HG03175 (cell line): ENCODE measurements around the gene LNPEP.
"Not testable (repeated sequence)": the region's sequence is repeated elsewhere in the genome, so short reads cannot be mapped to it uniquely, and the experiment has no call there.

Experiments
- ATAC-seq: cut with Tn5 transposase; IDR thresholded peaks from one replicate; pipeline ENCODE4 v1.9.1; 2021; ENCODE audit warnings: mild to moderate bottlenecking, moderate library complexity; ENCODE audit not compliant: unreplicated experiment

The LNPEP gene

GRCh38 chr5:97046270-97046982 lies 110.5 kb downstream of the LNPEP start:
- no peak for ATAC-seq

DNA sequence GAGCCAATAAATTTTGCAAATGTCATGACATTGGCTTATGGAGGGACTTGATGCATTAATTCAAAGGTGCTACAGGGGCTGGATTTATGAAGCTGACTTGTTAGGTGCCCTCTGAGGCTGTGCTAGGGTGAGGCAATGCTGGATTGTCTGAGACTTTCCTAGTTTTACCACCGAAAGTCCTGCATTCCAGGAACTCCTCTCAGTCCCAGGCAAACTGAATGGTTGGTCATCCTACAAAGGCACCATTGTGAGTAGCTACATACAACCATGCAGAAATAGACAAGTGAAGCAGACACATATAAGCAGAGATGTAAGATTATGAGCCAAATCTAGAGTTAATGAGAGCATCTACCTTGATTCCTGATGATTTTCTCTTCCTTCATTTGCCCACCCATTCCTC lies 111.2 kb downstream of the LNPEP start:
- ATAC-seq: no peak

GRCh38 chr5:97049175-97049574 lies 113.3 kb downstream of the LNPEP start:
- no peak for ATAC-seq

DNA sequence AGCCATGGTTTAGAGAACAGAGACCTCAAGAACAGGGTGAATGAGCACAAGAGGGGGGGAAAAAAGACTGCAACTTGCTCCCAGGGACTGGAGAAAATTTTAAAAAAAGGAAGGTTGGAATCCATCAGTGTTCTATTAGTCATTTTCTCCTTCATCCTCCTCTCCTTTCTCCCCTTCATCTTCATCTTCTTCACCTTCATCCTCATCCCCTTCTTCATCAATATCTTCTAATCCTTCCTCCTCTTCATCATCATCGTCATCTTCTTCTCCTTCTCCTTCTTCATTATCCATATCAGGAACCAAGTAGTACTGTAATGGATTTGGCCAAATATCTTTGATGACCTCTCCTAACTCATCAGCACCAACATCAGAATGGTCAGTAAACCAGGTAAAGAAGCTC lies 120.4 kb downstream of the LNPEP start:
- ATAC-seq: no peak

DNA sequence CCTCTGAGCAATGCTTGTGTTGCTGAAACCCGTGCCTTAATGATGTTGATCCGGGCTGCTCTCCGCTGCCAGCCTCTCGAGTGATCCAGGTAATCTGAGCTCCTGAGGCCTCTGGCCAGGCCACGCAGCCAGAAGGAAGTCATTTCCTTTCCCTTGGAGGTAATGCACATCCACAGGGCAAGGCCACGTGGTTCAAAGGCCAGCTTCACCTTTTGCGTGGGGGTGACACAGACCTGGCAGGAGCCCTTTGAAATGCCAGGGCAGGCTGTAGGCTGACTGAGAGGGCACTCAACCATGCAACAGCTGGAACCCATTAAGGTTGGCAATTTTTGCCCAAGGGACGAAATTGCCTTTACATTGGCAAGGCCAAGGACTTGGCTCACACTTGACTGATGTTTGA lies 126.2 kb downstream of the LNPEP start:
- ATAC-seq: no peak

DNA sequence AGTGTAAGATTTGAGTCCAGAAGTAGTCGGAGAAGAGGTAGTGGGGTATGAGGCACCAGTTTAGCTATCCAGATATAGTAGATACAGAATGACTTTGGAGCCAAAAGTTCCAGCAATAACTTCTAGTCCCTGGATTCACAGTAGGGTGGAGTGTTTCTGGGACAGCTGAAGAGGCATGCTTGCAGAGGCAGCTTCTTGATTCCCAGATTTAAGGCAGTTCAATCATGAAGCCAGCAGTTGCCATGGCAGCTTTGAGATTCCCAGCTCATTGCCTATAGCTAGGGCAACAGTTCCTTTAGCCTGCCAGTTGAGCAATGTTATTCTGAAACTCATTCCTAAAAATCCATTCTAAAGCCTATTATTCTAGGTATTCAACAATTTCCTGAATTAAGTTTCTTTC lies 127.4 kb downstream of the LNPEP start:
- ATAC-seq: no peak

DNA sequence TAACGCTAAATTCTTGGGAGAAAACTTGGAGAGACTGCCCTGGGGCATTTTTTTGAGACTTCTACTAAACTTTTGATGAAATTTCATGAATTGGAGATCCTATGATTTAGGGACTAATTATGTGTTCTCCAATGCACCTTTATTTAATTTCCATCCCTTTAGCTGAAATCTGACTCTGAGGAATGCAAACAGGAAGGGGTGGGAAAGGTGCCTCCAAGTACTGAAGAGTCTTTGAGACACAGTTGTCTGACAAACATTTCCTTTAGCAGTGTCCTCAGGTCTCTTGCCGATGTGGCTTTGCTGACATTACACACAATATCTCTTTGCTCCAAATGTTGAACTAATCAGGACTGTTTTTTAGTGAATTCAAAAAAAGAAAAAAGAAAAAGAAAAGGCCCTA lies 129.6 kb downstream of the LNPEP start:
- ATAC-seq: no peak

DNA sequence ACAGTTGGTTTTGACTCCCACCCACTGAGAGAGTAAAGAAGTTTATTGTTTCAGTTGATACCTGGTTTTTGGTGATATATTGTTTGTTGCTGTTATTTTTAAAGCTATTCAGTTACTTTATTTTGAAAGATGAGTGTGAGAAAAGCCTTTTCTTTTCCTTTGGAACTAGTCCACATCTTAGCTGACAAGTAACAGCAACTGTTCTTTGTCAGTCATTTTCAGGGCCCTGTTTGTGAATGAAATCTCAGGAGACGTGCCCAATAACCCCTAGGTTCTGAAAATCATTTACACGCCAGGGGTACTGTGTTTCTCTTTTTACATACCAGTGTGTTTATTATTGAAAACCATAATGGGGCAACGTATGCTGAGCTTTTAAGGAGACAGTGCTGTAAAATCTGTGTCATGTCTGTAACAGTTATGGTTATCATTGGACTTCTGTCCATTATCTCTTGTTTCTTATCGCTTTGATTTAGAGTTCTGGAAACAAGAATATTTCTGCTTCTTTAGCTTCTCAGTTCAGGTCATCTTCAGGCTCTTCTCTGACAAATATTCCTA lies 131.5 kb downstream of the LNPEP start:
- ATAC-seq: no peak

DNA sequence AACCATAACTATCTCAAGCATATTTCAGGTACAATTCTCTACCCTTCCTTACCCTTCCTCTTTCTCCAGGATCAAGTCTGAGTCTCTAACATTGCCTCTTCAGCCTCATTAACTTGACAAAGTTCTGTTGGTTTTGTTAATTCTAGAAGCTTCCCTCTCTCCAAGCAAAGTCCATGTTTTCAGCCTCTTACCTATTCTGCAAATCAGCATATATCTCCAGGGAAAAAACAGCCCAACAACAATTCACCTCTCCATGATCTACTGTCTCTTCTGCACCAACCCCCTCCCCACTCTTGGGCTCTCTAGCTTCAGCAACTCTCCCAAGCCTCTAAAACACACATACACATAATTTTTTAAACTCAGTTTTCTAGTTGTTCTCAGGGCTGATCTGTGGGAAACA lies 134.4 kb downstream of the LNPEP start:
- ATAC-seq: no peak

DNA sequence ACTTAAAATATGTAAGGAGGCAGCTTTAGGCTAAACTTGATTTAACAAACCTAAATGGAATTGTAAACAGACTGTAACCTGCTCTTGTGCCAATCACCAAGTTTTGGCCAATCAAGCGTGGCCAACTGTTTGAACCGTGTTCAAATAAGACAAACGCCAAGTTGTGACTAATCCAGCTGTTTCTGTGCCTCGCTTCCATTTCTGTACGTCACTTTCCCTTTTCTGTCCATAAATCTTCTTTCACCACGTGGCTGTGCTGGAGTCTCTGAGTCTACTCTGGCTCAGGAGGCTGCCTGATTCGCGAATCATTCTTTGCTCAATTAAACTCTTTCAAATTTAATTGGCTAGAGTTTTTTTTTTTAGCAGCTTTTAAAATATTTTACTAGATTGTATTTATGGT lies 135.2 kb downstream of the LNPEP start:
- ATAC-seq: no peak

- no peak for ATAC-seq
Measured at GRCh38 chr5:97071993-97072392, 136.1 kb downstream of the LNPEP start.

DNA sequence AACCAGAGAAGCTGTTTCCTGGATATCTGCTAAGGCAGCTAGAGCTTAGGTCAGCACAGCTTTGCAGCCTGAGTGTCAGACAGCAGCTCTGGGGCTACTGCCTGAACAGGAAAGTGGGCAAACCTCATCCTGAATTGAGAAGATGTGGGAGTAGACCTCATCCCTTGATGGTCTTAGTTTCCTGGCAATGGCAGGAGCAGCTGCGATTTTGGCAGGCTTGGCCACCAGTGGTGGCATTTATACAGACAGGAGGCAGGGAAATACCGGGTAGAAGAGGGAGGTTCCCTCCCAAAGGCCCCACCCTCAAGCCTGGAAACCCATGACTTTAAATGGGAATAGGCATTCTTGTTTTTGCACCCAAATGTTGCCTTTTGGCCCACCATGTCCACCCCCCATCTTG lies 136.8 kb downstream of the LNPEP start:
- no peak for ATAC-seq

- no peak for ATAC-seq
Measured at GRCh38 chr5:97073420-97073819, 137.5 kb downstream of the LNPEP start.

- ATAC-seq: no peak
Measured at GRCh38 chr5:97074859-97075489, 139.1 kb downstream of the LNPEP start.

- ATAC-seq: no peak
Measured at GRCh38 chr5:97075649-97076048, 139.8 kb downstream of the LNPEP start.

DNA sequence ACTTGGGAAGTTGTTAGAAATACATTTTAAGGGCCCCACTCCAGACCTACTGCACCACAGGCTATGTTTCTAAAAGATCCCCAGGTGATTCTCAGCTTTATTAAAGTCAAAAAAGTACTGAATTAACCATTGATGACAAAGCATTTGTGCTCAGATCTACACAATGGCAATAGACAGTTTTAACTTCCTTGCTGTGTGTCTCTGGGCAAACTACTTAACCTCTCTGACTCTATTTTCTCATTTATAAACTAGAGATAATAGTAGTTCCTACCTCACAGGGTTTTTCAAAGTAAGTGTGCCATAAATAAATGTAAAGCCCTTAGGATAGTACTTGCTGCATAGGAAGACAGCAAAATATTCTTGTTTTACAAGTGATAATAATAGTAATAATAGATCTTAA lies 140.2 kb downstream of the LNPEP start:
- no peak for ATAC-seq

DNA sequence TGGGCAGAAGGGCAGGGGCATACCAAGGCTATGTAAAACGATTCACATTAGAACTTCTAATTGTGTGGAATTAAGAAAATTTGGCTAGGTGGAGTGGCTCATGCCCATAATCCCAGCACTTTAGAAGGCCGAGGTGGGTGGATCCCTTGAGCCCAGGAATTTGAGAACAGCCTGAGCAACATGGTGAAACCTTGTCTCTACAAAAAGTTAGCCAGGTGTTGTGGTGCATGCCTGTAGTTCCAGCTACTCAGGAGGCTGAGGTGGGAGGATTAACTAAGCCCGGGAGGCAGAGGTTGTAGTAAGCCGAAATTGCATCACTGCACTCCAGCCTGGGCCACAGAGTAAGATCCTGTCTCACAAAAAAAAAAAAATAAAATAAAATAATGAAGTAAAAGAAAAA lies 141.4 kb downstream of the LNPEP start:
- no peak for ATAC-seq

GRCh38 chr5:97078958-97079743 lies 143.3 kb downstream of the LNPEP start:
- no peak for ATAC-seq

- ATAC-seq: not testable (repeated sequence)
Measured at GRCh38 chr5:97084782-97085458, 149.0 kb downstream of the LNPEP start.

DNA sequence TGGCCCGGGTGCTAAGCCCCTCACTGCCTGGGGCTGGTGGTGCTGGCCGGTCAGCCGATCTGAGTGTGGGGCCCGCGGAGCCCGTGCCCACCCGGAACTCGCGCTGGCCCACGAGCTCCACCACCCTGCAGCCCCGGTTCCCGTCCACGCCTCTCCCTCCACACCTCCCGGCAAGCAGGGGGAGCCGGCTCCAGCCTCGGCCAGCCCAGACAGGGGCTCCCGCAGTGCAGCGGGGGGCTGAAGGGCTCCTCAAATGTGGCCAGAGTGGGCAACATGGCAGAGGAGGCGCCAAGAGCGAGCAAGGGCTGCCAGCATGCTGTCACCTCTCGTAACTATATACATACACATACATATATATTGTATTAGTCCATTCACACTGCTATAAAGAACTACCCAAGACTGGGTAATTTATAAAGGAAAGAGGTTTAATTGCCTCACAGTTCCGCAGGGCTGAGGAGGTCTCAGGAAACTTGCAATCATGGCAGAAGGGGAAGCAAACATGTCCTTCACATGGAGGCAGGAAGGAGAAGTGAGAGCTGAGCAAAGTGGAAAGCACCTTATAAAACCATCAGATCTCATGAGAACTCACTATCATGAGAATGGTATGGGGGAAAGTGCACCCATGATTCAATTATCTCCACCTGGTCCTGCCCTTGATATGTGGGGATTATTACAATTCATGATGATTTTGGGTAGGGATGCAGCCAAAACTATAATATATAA lies 149.7 kb downstream of the LNPEP start:
- ATAC-seq: no peak
